PC-3 (cell line): ENCODE measurements around the gene STAG1. TPM values are rescaled to one million over a fixed set of nuclear protein-coding genes. Genes with fewer than 3 reads are reported as not detected.
"Not testable (repeated sequence)": the region's sequence is repeated elsewhere in the genome, so short reads cannot be mapped to it uniquely, and the experiment has no call there.

Source experiments
- ATAC-seq: fragments of 200-7000 bp; cut with Tn5 transposase; 2 replicates; pipeline ENCODE4 v1.9.1; 2020; ENCODE audit warnings: mild to moderate bottlenecking, moderate library complexity
- BruUV-seq: library from RNA; stranded (reverse); fragments of 400-500 nt; replicated peaks from 2 replicates; lab custom pipeline; 2021; lab: Mats Ljungman, UMichigan
- CTCF ChIA-PET: fragments of 300-600 bp; sonication (Branson Sonifier 250); formaldehyde crosslinking; loops from one replicate; lab custom pipeline; 2022; ENCODE audit warnings: antibody characterized with exemption; lab: Charles Lee
- POLR2A ChIA-PET: fragments of 300-600 bp; sonication (Branson Sonifier 250); formaldehyde crosslinking; loops from one replicate; lab custom pipeline; 2022; ENCODE audit warnings: antibody characterized with exemption; ENCODE audit not compliant: unreplicated experiment; lab: Charles Lee
- DNase-seq: peaks from one replicate; pipeline ENCODE4 v3.0.0-alpha.2; 2015
- H2AFZ ChIP-seq: fragments of 300-600 bp; sonication (generic); 2 replicates; pipeline ENCODE4 v1.6.0; 2016; ENCODE audit warnings: antibody characterized with exemption, low read length
- H3F3A ChIP-seq: fragments of 300-600 bp; sonication (generic); one replicate; pipeline ENCODE4 v1.6.0; 2017; ENCODE audit warnings: antibody characterized with exemption, low read length, control low read depth, mild to moderate bottlenecking; ENCODE audit not compliant: unreplicated experiment
- H3K27ac ChIP-seq: fragments of 300-600 bp; sonication (generic); 2 replicates; pipeline ENCODE4 v1.5.1; 2016; ENCODE audit warnings: mild to moderate bottlenecking, low read length
- H3K27me3 ChIP-seq: fragments of 300-600 bp; sonication (generic); 2 replicates; pipeline ENCODE4 v1.6.1; 2016; ENCODE audit warnings: low read length, mixed read lengths
- H3K36me3 ChIP-seq: fragments of 300-600 bp; sonication (generic); 2 replicates; pipeline ENCODE4 v1.6.1; 2016; ENCODE audit warnings: low read depth, mixed run types, low read length, mixed read lengths
- H3K4me1 ChIP-seq: fragments of 300-600 bp; sonication (generic); 2 replicates; pipeline ENCODE4 v1.5.1; 2016; ENCODE audit warnings: low read length; ENCODE audit not compliant: insufficient read depth
- H3K4me2 ChIP-seq: fragments of 300-600 bp; sonication (generic); 2 replicates; pipeline ENCODE4 v1.6.0; 2016; ENCODE audit warnings: low read length
- H3K4me3 ChIP-seq: fragments of 300-600 bp; sonication (generic); 2 replicates; pipeline ENCODE4 v1.5.1; 2016; ENCODE audit warnings: mild to moderate bottlenecking, low read length, mixed read lengths
- H3K79me2 ChIP-seq: fragments of 300-600 bp; sonication (generic); 2 replicates; pipeline ENCODE4 v1.6.1; 2017; ENCODE audit warnings: low read length, mixed read lengths
- H3K9ac ChIP-seq: fragments of 300-600 bp; sonication (generic); 2 replicates; pipeline ENCODE4 v1.6.0; 2016; ENCODE audit warnings: mild to moderate bottlenecking, low read length
- H3K9me2 ChIP-seq: fragments of 300-600 bp; sonication (generic); replicated peaks from 2 replicates; pipeline ENCODE4 v1.6.1; 2016; ENCODE audit warnings: mixed run types, low read length, mixed read lengths
- H3K9me3 ChIP-seq: fragments of 300-600 bp; sonication (generic); 2 replicates; pipeline ENCODE4 v1.6.1; 2016; ENCODE audit warnings: low read length, mixed read lengths
- H4K20me1 ChIP-seq: fragments of 300-600 bp; sonication (generic); 2 replicates; pipeline ENCODE4 v1.6.1; 2016; ENCODE audit warnings: low read length, mixed read lengths
- EZH2 ChIP-seq: fragments of 300-600 bp; sonication (generic); IDR thresholded peaks from one replicate; pipeline ENCODE4 v1.6.1; 2017; ENCODE audit warnings: antibody characterized with exemption, mild to moderate bottlenecking, low read length; ENCODE audit not compliant: unreplicated experiment
- EZH2phosphoT487 ChIP-seq: fragments of 300-600 bp; sonication (generic); IDR thresholded peaks from 2 replicates; pipeline ENCODE4 v1.6.1; 2018; ENCODE audit warnings: mild to moderate bottlenecking, antibody characterized with exemption, low read length, borderline replicate concordance
- intact Hi-C: fragments of 100-400 bp; cut with micrococcal nuclease; formaldehyde crosslinking; loops from 2 replicates; pipeline ENCODE4 v1.9.0; 2023
- total RNA-seq: library from RNA; depleted of rRNA; stranded (reverse); fragments of >200 nt; gene quantifications from 2 replicates; pipeline ENCODE4 v1.2.3, GENCODE V29; 2014
- TF ChIP-seq, protein P1 (sequence below): fragments of 300-600 bp; sonication (generic); conservative IDR thresholded peaks from 2 replicates; pipeline ENCODE4 v1.5.1; 2017; ENCODE audit warnings: antibody characterized with exemption, low read depth, mild to moderate bottlenecking, low read length

The STAG1 gene
- total RNA-seq, 1 experiment from 2014 or later = 14.6 TPM

DNA sequence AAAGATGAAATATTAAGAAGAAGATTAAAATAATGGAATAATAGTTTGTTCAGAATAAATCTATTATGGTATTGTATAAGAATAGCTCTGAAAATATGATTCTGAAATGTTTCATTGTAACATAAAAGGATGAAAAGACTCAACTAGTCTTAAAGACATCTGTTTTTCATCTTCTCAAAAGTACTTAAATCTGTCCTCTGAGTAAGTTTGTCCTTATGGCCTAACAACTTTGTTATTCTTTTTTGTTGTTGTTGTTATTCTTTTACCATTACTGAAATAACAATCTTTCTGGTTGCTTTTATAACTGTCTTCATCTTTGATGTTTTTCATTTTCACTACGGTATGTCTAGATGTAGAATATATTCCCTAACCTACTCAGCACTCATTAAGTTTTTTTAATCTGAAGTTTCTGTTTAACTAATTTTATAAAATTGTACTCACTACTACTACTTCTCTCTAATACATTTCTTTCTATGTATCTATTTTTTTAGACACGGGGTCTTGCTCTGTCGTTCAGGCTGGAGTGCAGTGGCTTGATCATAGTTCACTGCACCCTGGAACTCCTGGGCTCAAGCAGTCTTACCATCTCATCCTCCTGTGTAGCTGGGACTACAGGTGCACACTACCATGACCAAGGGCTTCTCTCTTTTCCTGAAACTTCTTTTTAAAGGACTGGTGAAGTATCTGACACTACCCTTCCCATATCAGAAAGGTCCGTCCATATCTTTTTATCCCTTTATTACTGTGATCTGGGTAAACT is 261.4 kb downstream of the STAG1 start:
- no TSS peak for BruUV-seq
- Histone ChIP-seq H3K9ac (no peak overlapping the region), H3K4me1 (no peaks in the 10 kb centered on the region), H3K79me2 (no peaks in the 10 kb centered on the region), H3K27me3 (no peaks in the 10 kb centered on the region), H3K4me3 (no peak overlapping the region), H4K20me1 (no peaks in the 10 kb centered on the region), H3K9me2 (no peaks in the 10 kb centered on the region), H3K4me2 (no peak overlapping the region), H3K27ac (no peak overlapping the region), H3K9me3 (no peaks in the 10 kb centered on the region), H3K36me3 (no peaks in the 10 kb centered on the region), H2AFZ (no peak overlapping the region), H3F3A (no peaks in the 10 kb centered on the region)
- DNase-seq (no peak), ATAC-seq (no peak)
- CTCF ChIA-PET = no interaction called here
- intact Hi-C loops = no loop called here
- TF ChIP-seq, protein P1, sequence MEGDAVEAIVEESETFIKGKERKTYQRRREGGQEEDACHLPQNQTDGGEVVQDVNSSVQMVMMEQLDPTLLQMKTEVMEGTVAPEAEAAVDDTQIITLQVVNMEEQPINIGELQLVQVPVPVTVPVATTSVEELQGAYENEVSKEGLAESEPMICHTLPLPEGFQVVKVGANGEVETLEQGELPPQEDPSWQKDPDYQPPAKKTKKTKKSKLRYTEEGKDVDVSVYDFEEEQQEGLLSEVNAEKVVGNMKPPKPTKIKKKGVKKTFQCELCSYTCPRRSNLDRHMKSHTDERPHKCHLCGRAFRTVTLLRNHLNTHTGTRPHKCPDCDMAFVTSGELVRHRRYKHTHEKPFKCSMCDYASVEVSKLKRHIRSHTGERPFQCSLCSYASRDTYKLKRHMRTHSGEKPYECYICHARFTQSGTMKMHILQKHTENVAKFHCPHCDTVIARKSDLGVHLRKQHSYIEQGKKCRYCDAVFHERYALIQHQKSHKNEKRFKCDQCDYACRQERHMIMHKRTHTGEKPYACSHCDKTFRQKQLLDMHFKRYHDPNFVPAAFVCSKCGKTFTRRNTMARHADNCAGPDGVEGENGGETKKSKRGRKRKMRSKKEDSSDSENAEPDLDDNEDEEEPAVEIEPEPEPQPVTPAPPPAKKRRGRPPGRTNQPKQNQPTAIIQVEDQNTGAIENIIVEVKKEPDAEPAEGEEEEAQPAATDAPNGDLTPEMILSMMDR = no peak
- no peak for TF ChIP-seq EZH2phosphoT487
- no peak for TF ChIP-seq EZH2
- POLR2A ChIA-PET = no interaction called here

DNA sequence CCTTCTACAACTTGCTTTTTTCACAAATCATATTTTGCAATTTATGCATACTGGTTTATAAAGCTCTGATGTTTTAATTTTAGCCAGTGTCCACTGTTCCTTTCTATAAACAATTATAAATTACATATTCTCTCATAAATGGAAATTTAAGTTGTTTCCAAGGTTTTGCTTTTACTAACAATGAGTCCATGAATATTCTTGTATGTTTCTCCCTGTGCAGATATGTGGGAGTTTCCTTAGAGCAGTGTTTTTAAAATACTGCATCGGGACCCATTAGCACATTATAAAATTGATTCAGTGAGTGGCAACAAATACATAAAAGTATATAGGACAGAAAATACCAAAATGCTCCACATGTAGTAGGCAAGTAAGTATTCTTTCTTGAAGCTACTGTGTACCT is 266.4 kb downstream of the STAG1 start:
- Histone ChIP-seq H3K27me3 (no peaks in the 10 kb centered on the region), H3K4me1 (no peaks in the 10 kb centered on the region), H4K20me1 (no peaks in the 10 kb centered on the region), H3K9ac (no peak overlapping the region), H2AFZ (no peak overlapping the region), H3K27ac (no peak overlapping the region), H3K79me2 (no peaks in the 10 kb centered on the region), H3K36me3 (no peaks in the 10 kb centered on the region), H3K9me2 (no peaks in the 10 kb centered on the region), H3F3A (no peaks in the 10 kb centered on the region), H3K4me3 (no peak overlapping the region), H3K9me3 (no peaks in the 10 kb centered on the region), H3K4me2 (no peak overlapping the region)
- intact Hi-C loops = no loop called here
- ATAC-seq (no peak), DNase-seq (no peak)
- BruUV-seq = no TSS peak
- no peak for TF ChIP-seq EZH2
- TF ChIP-seq, protein P1 = no peak
- no peak for TF ChIP-seq EZH2phosphoT487
- POLR2A ChIA-PET = no interaction called here
- CTCF ChIA-PET = no interaction called here

DNA sequence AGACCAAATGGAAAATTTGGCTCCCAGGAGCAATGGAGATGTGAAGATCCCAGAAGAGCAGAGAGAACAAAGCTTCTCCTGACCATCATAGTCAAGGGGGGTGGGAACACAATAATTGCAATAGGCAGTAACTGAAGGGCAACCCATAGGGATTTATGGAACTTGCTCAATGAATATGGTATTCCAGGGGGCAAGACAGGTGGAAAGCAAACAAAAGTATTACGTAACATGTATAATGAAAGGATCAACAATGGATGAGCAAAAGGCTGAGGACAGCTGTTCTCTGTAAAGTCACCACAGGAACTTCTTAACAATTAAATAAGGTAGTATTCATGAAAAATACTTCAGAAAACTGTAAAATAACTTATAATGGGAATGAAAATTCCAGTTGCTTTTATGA is 275.9 kb downstream of the STAG1 start:
- no peak overlapping the region for H3K4me2 ChIP-seq
- no peaks in the 10 kb centered on the region for H4K20me1 ChIP-seq
- peaks cover 25% of the 10 kb centered on the region for H3K4me1 ChIP-seq
- intact Hi-C loops = loop anchor here (10.0 kb wide), 1 partner anchor 81 kb away; no protein-coding TSS in a partner anchor
- no peak overlapping the region for H2AFZ ChIP-seq
- no peak for TF ChIP-seq EZH2
- TF ChIP-seq, protein P1 = no peak
- no peak overlapping the region for H3K27ac ChIP-seq
- no peaks in the 10 kb centered on the region for H3K79me2 ChIP-seq
- H3F3A ChIP-seq = no peaks in the 10 kb centered on the region
- no TSS peak for BruUV-seq
- H3K9me3 ChIP-seq = no peaks in the 10 kb centered on the region
- POLR2A ChIA-PET = no interaction called here
- peaks cover 10% of the 10 kb centered on the region; the same call in 1 of the 2 replicates for H3K36me3 ChIP-seq
- no peak overlapping the region for H3K9ac ChIP-seq
- H3K4me3 ChIP-seq = no peak overlapping the region
- CTCF ChIA-PET = no interaction called here
- H3K27me3 ChIP-seq = no peaks in the 10 kb centered on the region
- no peaks in the 10 kb centered on the region for H3K9me2 ChIP-seq
- no peak for ATAC-seq
- DNase-seq = no peak

DNA sequence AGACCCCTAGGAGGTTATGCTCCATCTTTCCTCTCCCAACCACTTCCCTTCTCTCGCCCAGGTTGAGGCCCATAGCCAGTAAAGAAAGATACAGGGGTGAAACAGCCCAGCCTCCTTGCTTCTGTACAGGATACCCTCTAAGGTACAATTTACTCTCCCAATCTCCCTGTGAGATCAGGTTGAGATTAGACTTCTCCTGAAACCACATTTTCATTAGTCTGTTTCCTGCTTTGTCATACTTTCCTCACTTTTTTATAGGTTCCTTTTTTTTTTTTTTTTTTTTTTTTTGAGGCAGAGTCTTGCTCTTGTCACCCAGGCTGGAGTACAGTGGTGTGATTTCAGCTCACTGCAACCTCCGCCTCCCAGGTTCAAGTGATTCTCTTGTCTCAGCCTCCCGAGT is 277.3 kb downstream of the STAG1 start:
- BruUV-seq, H3K9me3 ChIP-seq, H3F3A ChIP-seq, H3K4me3 ChIP-seq, H3K36me3 ChIP-seq, POLR2A ChIA-PET, H3K27me3 ChIP-seq, H2AFZ ChIP-seq, H4K20me1 ChIP-seq, H3K9me2 ChIP-seq, CTCF ChIA-PET, H3K79me2 ChIP-seq: not testable (repeated sequence)
- peak overlapping the region; percentile 55 for H3K9ac ChIP-seq
- intact Hi-C loops = loop anchor here (10.0 kb wide), 1 partner anchor 80 kb away; no protein-coding TSS in a partner anchor
- DNase-seq (peak; percentile 47), ATAC-seq (peak; percentile 48; the same call in 1 of the 2 replicates)
- peak overlapping the region; percentile 23 for H3K4me2 ChIP-seq
- H3K4me1 ChIP-seq = peaks cover 25% of the 10 kb centered on the region
- peak overlapping the region; percentile 87 for H3K27ac ChIP-seq
